ENCODE results near the gene FARP1. TPM values are rescaled to one million over a fixed set of nuclear protein-coding genes. Genes with fewer than 3 reads are reported as not detected.
"Not testable (repeated sequence)": the region's sequence is repeated elsewhere in the genome, so short reads cannot be mapped to it uniquely, and the experiment has no call there.

The FARP1 gene
- total RNA-seq, 1 experiment from 2014 or later, result not detected

GRCh38 chr13:98369520-98369919, 226.6 kb downstream of the FARP1 start:
- not testable (repeated sequence) for H3K27me3 ChIP-seq (ENCODE audit: low read length); H3K4me2 ChIP-seq (ENCODE audit: low read depth, low read length, poor library complexity, severe bottlenecking); H3K9me3 ChIP-seq (ENCODE audit: low read length); H3K9ac ChIP-seq (ENCODE audit: low read length); H4K20me1 ChIP-seq (ENCODE audit: insufficient read depth, low read depth, low read length); H3K9me2 ChIP-seq (replicated peaks; ENCODE audit: insufficient read depth, low read length); H3K27ac ChIP-seq (ENCODE audit: low read length); H3K4me1 ChIP-seq (ENCODE audit: low read length); H2AFZ ChIP-seq (ENCODE audit: low read length); DNase-seq; H3K79me2 ChIP-seq (ENCODE audit: low read length); H3K36me3 ChIP-seq (ENCODE audit: insufficient read depth, low read length); H3K4me3 ChIP-seq (ENCODE audit: low read length)

- H2AFZ ChIP-seq (ENCODE audit: low read length), result no peak overlapping the region
- no peak overlapping the region for H3K9ac ChIP-seq (ENCODE audit: low read length)
- H3K4me2 ChIP-seq (ENCODE audit: low read depth, low read length, poor library complexity, severe bottlenecking), result no peak overlapping the region
- H3K9me3 ChIP-seq (ENCODE audit: low read length), result no peaks in the 10 kb centered on the region
- H3K9me2 ChIP-seq (replicated peaks; ENCODE audit: insufficient read depth, low read length), result no peaks in the 10 kb centered on the region
- DNase-seq, result no peak
- no peaks in the 10 kb centered on the region for H4K20me1 ChIP-seq (ENCODE audit: insufficient read depth, low read depth, low read length)
- no peaks in the 10 kb centered on the region for H3K79me2 ChIP-seq (ENCODE audit: low read length)
- H3K4me3 ChIP-seq (ENCODE audit: low read length), result no peak overlapping the region
- no peak overlapping the region for H3K27ac ChIP-seq (ENCODE audit: low read length)
- no peaks in the 10 kb centered on the region for H3K4me1 ChIP-seq (ENCODE audit: low read length)
- H3K36me3 ChIP-seq (ENCODE audit: insufficient read depth, low read length), result no peaks in the 10 kb centered on the region
- no peaks in the 10 kb centered on the region for H3K27me3 ChIP-seq (ENCODE audit: low read length)
Observed at GRCh38 chr13:98370261-98370660, 227.4 kb downstream of the FARP1 start.

GRCh38 chr13:98370806-98371515, 228.1 kb downstream of the FARP1 start:
- Histone ChIP-seq H3K9me2 (replicated peaks; ENCODE audit: insufficient read depth, low read length) (no peaks in the 10 kb centered on the region), H3K36me3 (ENCODE audit: insufficient read depth, low read length) (no peaks in the 10 kb centered on the region), H4K20me1 (ENCODE audit: insufficient read depth, low read depth, low read length) (no peaks in the 10 kb centered on the region), H3K9me3 (ENCODE audit: low read length) (no peaks in the 10 kb centered on the region), H3K27me3 (ENCODE audit: low read length) (no peaks in the 10 kb centered on the region), H3K4me1 (ENCODE audit: low read length) (no peaks in the 10 kb centered on the region), H2AFZ (ENCODE audit: low read length) (no peak overlapping the region), H3K27ac (ENCODE audit: low read length) (no peak overlapping the region), H3K9ac (ENCODE audit: low read length) (no peak overlapping the region), H3K4me3 (ENCODE audit: low read length) (no peak overlapping the region), H3K4me2 (ENCODE audit: low read depth, low read length, poor library complexity, severe bottlenecking) (no peak overlapping the region), H3K79me2 (ENCODE audit: low read length) (no peaks in the 10 kb centered on the region)
- DNase-seq, result no peak

GRCh38 chr13:98371516-98372023, 228.7 kb downstream of the FARP1 start:
- Histone ChIP-seq H4K20me1 (ENCODE audit: insufficient read depth, low read depth, low read length) (no peaks in the 10 kb centered on the region), H3K36me3 (ENCODE audit: insufficient read depth, low read length) (no peaks in the 10 kb centered on the region), H3K79me2 (ENCODE audit: low read length) (no peaks in the 10 kb centered on the region), H3K4me2 (ENCODE audit: low read depth, low read length, poor library complexity, severe bottlenecking) (no peak overlapping the region), H3K9me3 (ENCODE audit: low read length) (no peaks in the 10 kb centered on the region), H3K4me1 (ENCODE audit: low read length) (no peaks in the 10 kb centered on the region), H2AFZ (ENCODE audit: low read length) (no peak overlapping the region), H3K4me3 (ENCODE audit: low read length) (no peak overlapping the region), H3K27me3 (ENCODE audit: low read length) (no peaks in the 10 kb centered on the region), H3K9ac (ENCODE audit: low read length) (no peak overlapping the region), H3K27ac (ENCODE audit: low read length) (no peak overlapping the region), H3K9me2 (replicated peaks; ENCODE audit: insufficient read depth, low read length) (no peaks in the 10 kb centered on the region)
- no peak for DNase-seq

- H3K79me2 ChIP-seq (ENCODE audit: low read length), result no peaks in the 10 kb centered on the region
- H3K9ac ChIP-seq (ENCODE audit: low read length), result no peak overlapping the region
- no peak overlapping the region for H3K4me3 ChIP-seq (ENCODE audit: low read length)
- H3K27me3 ChIP-seq (ENCODE audit: low read length), result no peaks in the 10 kb centered on the region
- H3K9me3 ChIP-seq (ENCODE audit: low read length), result no peaks in the 10 kb centered on the region
- no peak for DNase-seq
- H3K27ac ChIP-seq (ENCODE audit: low read length), result no peak overlapping the region
- no peak overlapping the region for H2AFZ ChIP-seq (ENCODE audit: low read length)
- no peak overlapping the region for H3K4me2 ChIP-seq (ENCODE audit: low read depth, low read length, poor library complexity, severe bottlenecking)
- H4K20me1 ChIP-seq (ENCODE audit: insufficient read depth, low read depth, low read length), result no peaks in the 10 kb centered on the region
- no peaks in the 10 kb centered on the region for H3K9me2 ChIP-seq (replicated peaks; ENCODE audit: insufficient read depth, low read length)
- H3K36me3 ChIP-seq (ENCODE audit: insufficient read depth, low read length), result no peaks in the 10 kb centered on the region
- no peaks in the 10 kb centered on the region for H3K4me1 ChIP-seq (ENCODE audit: low read length)
Observed at GRCh38 chr13:98372876-98373275, 230.0 kb downstream of the FARP1 start.

- no peaks in the 10 kb centered on the region for H3K9me3 ChIP-seq (ENCODE audit: low read length)
- H3K9me2 ChIP-seq (replicated peaks; ENCODE audit: insufficient read depth, low read length), result no peaks in the 10 kb centered on the region
- no peaks in the 10 kb centered on the region for H3K36me3 ChIP-seq (ENCODE audit: insufficient read depth, low read length)
- H4K20me1 ChIP-seq (ENCODE audit: insufficient read depth, low read depth, low read length), result no peaks in the 10 kb centered on the region
- no peak overlapping the region for H2AFZ ChIP-seq (ENCODE audit: low read length)
- H3K27me3 ChIP-seq (ENCODE audit: low read length), result no peaks in the 10 kb centered on the region
- no peak overlapping the region for H3K4me2 ChIP-seq (ENCODE audit: low read depth, low read length, poor library complexity, severe bottlenecking)
- H3K79me2 ChIP-seq (ENCODE audit: low read length), result no peaks in the 10 kb centered on the region
- no peaks in the 10 kb centered on the region for H3K4me1 ChIP-seq (ENCODE audit: low read length)
- H3K9ac ChIP-seq (ENCODE audit: low read length), result no peak overlapping the region
- H3K27ac ChIP-seq (ENCODE audit: low read length), result no peak overlapping the region
- DNase-seq, result no peak
- no peak overlapping the region for H3K4me3 ChIP-seq (ENCODE audit: low read length)
Observed at GRCh38 chr13:98374750-98375149, 231.9 kb downstream of the FARP1 start.

GRCh38 chr13:98377635-98378378, 234.9 kb downstream of the FARP1 start:
- Histone ChIP-seq H3K9ac (ENCODE audit: low read length) (no peak overlapping the region), H3K27me3 (ENCODE audit: low read length) (no peaks in the 10 kb centered on the region), H3K9me3 (ENCODE audit: low read length) (no peaks in the 10 kb centered on the region), H3K36me3 (ENCODE audit: insufficient read depth, low read length) (no peaks in the 10 kb centered on the region), H4K20me1 (ENCODE audit: insufficient read depth, low read depth, low read length) (no peaks in the 10 kb centered on the region), H3K4me1 (ENCODE audit: low read length) (no peaks in the 10 kb centered on the region), H3K4me2 (ENCODE audit: low read depth, low read length, poor library complexity, severe bottlenecking) (no peak overlapping the region), H2AFZ (ENCODE audit: low read length) (no peak overlapping the region), H3K27ac (ENCODE audit: low read length) (no peak overlapping the region), H3K4me3 (ENCODE audit: low read length) (no peak overlapping the region), H3K9me2 (replicated peaks; ENCODE audit: insufficient read depth, low read length) (no peaks in the 10 kb centered on the region), H3K79me2 (ENCODE audit: low read length) (no peaks in the 10 kb centered on the region)
- DNase-seq, result no peak

- Histone ChIP-seq H3K9me2 (replicated peaks; ENCODE audit: insufficient read depth, low read length) (no peaks in the 10 kb centered on the region), H3K36me3 (ENCODE audit: insufficient read depth, low read length) (no peaks in the 10 kb centered on the region)
Observed at GRCh38 chr13:98384739-98385138, 241.8 kb downstream of the FARP1 start.

More at GRCh38 chr13:98384739-98385138, 241.8 kb downstream of the FARP1 start:
- Histone ChIP-seq H3K27ac (ENCODE audit: low read length) (no peak overlapping the region), H4K20me1 (ENCODE audit: insufficient read depth, low read depth, low read length) (no peaks in the 10 kb centered on the region), H3K4me3 (ENCODE audit: low read length) (no peak overlapping the region), H2AFZ (ENCODE audit: low read length) (no peak overlapping the region), H3K79me2 (ENCODE audit: low read length) (no peaks in the 10 kb centered on the region), H3K9ac (ENCODE audit: low read length) (no peak overlapping the region), H3K9me3 (ENCODE audit: low read length) (no peaks in the 10 kb centered on the region), H3K4me2 (ENCODE audit: low read depth, low read length, poor library complexity, severe bottlenecking) (no peak overlapping the region), H3K27me3 (ENCODE audit: low read length) (no peaks in the 10 kb centered on the region), H3K4me1 (ENCODE audit: low read length) (no peaks in the 10 kb centered on the region)
- no peak for DNase-seq
